Gastrocnemius medialis (tissue), 4 donors: ENCODE results near the gene MGMT.

Source experiments
- CTCF ChIP-seq, 5 experiments: fragments of 450-650 bp in 3 of 5; fragments of 200-600 bp in 2 of 5; sonication (generic) in 2 of 5; IDR thresholded peaks in 4 of 5; conservative IDR thresholded peaks in 1 of 5; 1 replicate in 4 of 5; 2 replicates in 1 of 5; pipeline ENCODE4 v1.5.1; 2016 to 2019; ENCODE audit warnings: antibody characterized with exemption in 5 of 5, mild to moderate bottlenecking in 3 of 5, moderate library complexity in 3 of 5
- POLR2A ChIP-seq, 2 donors: fragments of 450-650 bp; IDR thresholded peaks; one replicate each; pipeline ENCODE4 v1.6.1; 2017; ENCODE audit warnings: antibody characterized with exemption in 2 of 2, mild to moderate bottlenecking in 2 of 2, moderate library complexity in 2 of 2

GRCh38 chr10:129683519-129683918, 216.5 kb downstream of the MGMT start:
- no peak for TF ChIP-seq POLR2A (IDR thresholded peaks at IDR 0.05)
- TF ChIP-seq CTCF (IDR thresholded peaks at IDR 0.05 in 4 of 5, conservative IDR thresholded peaks at IDR 0.05 in 1 of 5): no peak
